ENCODE results near the gene ACTR3. TPM values are rescaled to one million over a fixed set of nuclear protein-coding genes. Genes with fewer than 3 reads are reported as not detected.

ACTR3 gene
- total RNA-seq, 1 experiment from 2014 or later, result 197 TPM

GRCh38 chr2:113925884-113926283 is 36.0 kb downstream of the ACTR3 start:
- peaks cover 40% of the 10 kb centered on the region for H3K79me2 ChIP-seq (ENCODE audit: low read length)
- H3K4me3 ChIP-seq (ENCODE audit: low read length), result no peak overlapping the region
- H3K4me2 ChIP-seq (ENCODE audit: low read length), result no peak overlapping the region
- H3K9me3 ChIP-seq (ENCODE audit: low read length), result no peaks in the 10 kb centered on the region
- no peak for DNase-seq
- TF ChIP-seq EZH2 (IDR thresholded peaks at IDR 0.05; ENCODE audit: low read length, unreplicated experiment), result no peak
- no peak for TF ChIP-seq CTCF (conservative IDR thresholded peaks at IDR 0.05; ENCODE audit: low read depth, low read length)
- no peak for TF ChIP-seq EZH2phosphoT487 (IDR thresholded peaks at IDR 0.05; ENCODE audit: borderline replicate concordance, low read length)
- no peak overlapping the region for H3K9ac ChIP-seq (ENCODE audit: low read length)
- BruUV-seq (replicated peaks), result no TSS peak
- peaks cover 9% of the 10 kb centered on the region for H4K20me1 ChIP-seq (ENCODE audit: low read length)
- ATAC-seq, result no peak
- no peaks in the 10 kb centered on the region for H3K4me1 ChIP-seq (ENCODE audit: insufficient read depth, low read length)
- peaks cover 33% of the 10 kb centered on the region for H3K36me3 ChIP-seq (ENCODE audit: low read depth, low read length)
- intact Hi-C loops (cut with micrococcal nuclease), result no loop called here
- POLR2A ChIA-PET (ENCODE audit: unreplicated experiment), result no interaction called here
- no peaks in the 10 kb centered on the region for H3F3A ChIP-seq (ENCODE audit: low read length, unreplicated experiment)
- H2AFZ ChIP-seq (ENCODE audit: low read length), result no peak overlapping the region
- CTCF ChIA-PET, result no interaction called here
- no peaks in the 10 kb centered on the region for H3K27me3 ChIP-seq (ENCODE audit: low read length)
- H3K27ac ChIP-seq (ENCODE audit: low read length), result no peak overlapping the region
- H3K9me2 ChIP-seq (replicated peaks; ENCODE audit: low read length), result no peaks in the 10 kb centered on the region

- H3K36me3 ChIP-seq (ENCODE audit: low read depth, low read length), result peaks cover 31% of the 10 kb centered on the region
- intact Hi-C loops (cut with micrococcal nuclease), result no loop called here
- ChIA-PET POLR2A (ENCODE audit: unreplicated experiment) (no interaction called here), CTCF (no interaction called here)
- no peaks in the 10 kb centered on the region for H3K9me3 ChIP-seq (ENCODE audit: low read length)
- H3K79me2 ChIP-seq (ENCODE audit: low read length), result peaks cover 35% of the 10 kb centered on the region
- no peaks in the 10 kb centered on the region for H3K4me1 ChIP-seq (ENCODE audit: insufficient read depth, low read length)
- H3F3A ChIP-seq (ENCODE audit: low read length, unreplicated experiment), result no peaks in the 10 kb centered on the region
- H3K27me3 ChIP-seq (ENCODE audit: low read length), result no peaks in the 10 kb centered on the region
- no peaks in the 10 kb centered on the region for H3K9me2 ChIP-seq (replicated peaks; ENCODE audit: low read length)
- no peak overlapping the region for H3K9ac ChIP-seq (ENCODE audit: low read length)
- H4K20me1 ChIP-seq (ENCODE audit: low read length), result peaks cover 8% of the 10 kb centered on the region
- no peak overlapping the region for H3K27ac ChIP-seq (ENCODE audit: low read length)
- TF ChIP-seq EZH2 (IDR thresholded peaks at IDR 0.05; ENCODE audit: low read length, unreplicated experiment), result no peak
- TF ChIP-seq EZH2phosphoT487 (IDR thresholded peaks at IDR 0.05; ENCODE audit: borderline replicate concordance, low read length), result no peak
- TF ChIP-seq CTCF (conservative IDR thresholded peaks at IDR 0.05; ENCODE audit: low read depth, low read length), result no peak
- H3K4me2 ChIP-seq (ENCODE audit: low read length), result no peak overlapping the region
- no TSS peak for BruUV-seq (replicated peaks)
- DNase-seq (no peak), ATAC-seq (no peak)
- no peak overlapping the region for H2AFZ ChIP-seq (ENCODE audit: low read length)
- no peak overlapping the region for H3K4me3 ChIP-seq (ENCODE audit: low read length)
Observed at GRCh38 chr2:113926314-113926713, 36.4 kb downstream of the ACTR3 start.

- TF ChIP-seq EZH2phosphoT487 (IDR thresholded peaks at IDR 0.05; ENCODE audit: borderline replicate concordance, low read length), result no peak
- no peak for TF ChIP-seq EZH2 (IDR thresholded peaks at IDR 0.05; ENCODE audit: low read length, unreplicated experiment)
- TF ChIP-seq CTCF (conservative IDR thresholded peaks at IDR 0.05; ENCODE audit: low read depth, low read length), result no peak
- no peaks in the 10 kb centered on the region for H3K27me3 ChIP-seq (ENCODE audit: low read length)
- no peaks in the 10 kb centered on the region for H3F3A ChIP-seq (ENCODE audit: low read length, unreplicated experiment)
- H3K4me2 ChIP-seq (ENCODE audit: low read length), result no peak overlapping the region
- intact Hi-C loops (cut with micrococcal nuclease), result no loop called here
- peaks cover 39% of the 10 kb centered on the region for H3K36me3 ChIP-seq (ENCODE audit: low read depth, low read length)
- CTCF ChIA-PET, result no interaction called here
- H4K20me1 ChIP-seq (ENCODE audit: low read length), result no peaks in the 10 kb centered on the region
- H3K9me2 ChIP-seq (replicated peaks; ENCODE audit: low read length), result no peaks in the 10 kb centered on the region
- DNase-seq, result no peak
- H3K27ac ChIP-seq (ENCODE audit: low read length), result no peak overlapping the region
- H3K4me1 ChIP-seq (ENCODE audit: insufficient read depth, low read length), result no peaks in the 10 kb centered on the region
- no TSS peak for BruUV-seq (replicated peaks)
- no peak for ATAC-seq
- no peaks in the 10 kb centered on the region for H3K9me3 ChIP-seq (ENCODE audit: low read length)
- no peak overlapping the region for H3K9ac ChIP-seq (ENCODE audit: low read length)
- H3K79me2 ChIP-seq (ENCODE audit: low read length), result 0 out of 2 replicates have a peak, but pooled peaks cover 10% of the 10 kb centered on the region
- H3K4me3 ChIP-seq (ENCODE audit: low read length), result no peak overlapping the region
- no peak overlapping the region for H2AFZ ChIP-seq (ENCODE audit: low read length)
- POLR2A ChIA-PET (ENCODE audit: unreplicated experiment), result no interaction called here
Observed at GRCh38 chr2:113930448-113930847, 40.6 kb downstream of the ACTR3 start.

All from PC-3 (cell line).